Endothelial cell of umbilical vein (primary cell): ENCODE data around the gene C1orf53.

ENCODE experiments used
- CTCF ChIP-seq, 2 donors: IDR thresholded peaks; 1 replicate in 1 of 2; 2 replicates in 1 of 2; pipeline ENCODE4 v1.5.1; 2011; ENCODE audit warnings: low read length in 2 of 2, mild to moderate bottlenecking in 2 of 2, moderate library complexity in 2 of 2, control low read depth in 1 of 2, inconsistent platforms in 1 of 2, low read depth in 1 of 2; ENCODE audit not compliant: insufficient read depth in 1 of 2; ENCODE audit errors: extremely low read depth in 1 of 2
- POLR2A ChIP-seq: IDR thresholded peaks from 2 replicates; pipeline ENCODE4 v1.6.1; 2012; ENCODE audit warnings: low read depth, mild to moderate bottlenecking, control low read depth, low read length

DNA sequence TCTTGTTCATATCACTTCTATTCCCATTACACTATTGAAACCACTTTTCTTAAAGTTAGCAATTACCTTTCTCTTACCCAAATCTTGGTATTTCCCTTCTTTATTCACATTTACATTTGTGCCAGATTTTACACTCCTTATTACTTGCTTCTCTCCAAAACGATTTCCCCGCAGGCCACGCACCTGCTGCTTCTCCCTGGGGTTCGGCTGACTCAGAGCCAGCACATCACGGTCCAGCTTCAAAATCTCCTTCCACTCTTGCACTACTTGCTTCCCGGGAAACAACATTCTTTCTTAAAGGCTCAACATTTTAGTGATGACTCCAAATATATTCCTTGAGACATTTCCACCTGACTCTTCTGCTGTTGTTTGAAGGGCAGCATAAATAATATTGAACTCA, 35.5 kb downstream of the C1orf53 start:
- no peak for TF ChIP-seq CTCF (IDR thresholded peaks at IDR 0.05; ENCODE audit: extremely low read depth in 1 of 2, insufficient read depth in 1 of 2, low read depth in 1 of 2, low read length in 2 of 2)
- no peak for TF ChIP-seq POLR2A
